Liver (tissue), 9 donors: ENCODE data around the gene SEZ6L2. TPM values are rescaled to one million over a fixed set of nuclear protein-coding genes. Genes with fewer than 3 reads are reported as not detected.

Experiments
- DNase-seq: peaks from one replicate; pipeline ENCODE4 v3.0.0-alpha.2; 2017; ENCODE audit warnings: low spot score
- H3K27ac ChIP-seq, 2 donors: one replicate each; pipeline ENCODE4 v1.7.0; 2013; ENCODE audit warnings: inconsistent platforms in 2 of 2, low read length in 2 of 2, control low read depth in 1 of 2, low read depth in 1 of 2, mild to moderate bottlenecking in 1 of 2
- H3K27me3 ChIP-seq, 4 donors: one replicate each; pipeline versions ENCODE4 v1.6.1 to v1.7.0; 2013; ENCODE audit warnings: low read length in 3 of 4, inconsistent platforms in 1 of 4, mild to moderate bottlenecking in 1 of 4, moderate library complexity in 1 of 4; ENCODE audit not compliant: control insufficient read depth in 4 of 4, insufficient read depth in 4 of 4
- H3K36me3 ChIP-seq, 4 donors: one replicate each; pipeline versions ENCODE4 v1.6.1 to v1.7.0; 2013; ENCODE audit warnings: low read length in 3 of 4, mild to moderate bottlenecking in 3 of 4, low read depth in 1 of 4, moderate library complexity in 1 of 4; ENCODE audit not compliant: control insufficient read depth in 4 of 4, insufficient read depth in 3 of 4
- H3K4me1 ChIP-seq, 4 donors: one replicate each; pipeline versions ENCODE4 v1.6.1 to v1.7.0; 2013; ENCODE audit warnings: low read length in 3 of 4, mild to moderate bottlenecking in 3 of 4, moderate library complexity in 1 of 4; ENCODE audit not compliant: control insufficient read depth in 4 of 4, insufficient read depth in 4 of 4
- H3K4me3 ChIP-seq, 3 donors: one replicate each; pipeline versions ENCODE4 v1.6.1 to v1.7.0; 2013; ENCODE audit warnings: low read length in 3 of 3, control low read depth in 1 of 3, low read depth in 1 of 3, mild to moderate bottlenecking in 1 of 3
- H3K9ac ChIP-seq, 2 donors: one replicate each; pipeline ENCODE4 v1.7.0; 2013; ENCODE audit warnings: low read length in 2 of 2, mild to moderate bottlenecking in 2 of 2, moderate library complexity in 2 of 2, control low read depth in 1 of 2, low read depth in 1 of 2
- H3K9me3 ChIP-seq, 4 donors: one replicate each; pipeline versions ENCODE4 v1.6.1 to v1.7.0; 2013; ENCODE audit warnings: low read length in 3 of 4; ENCODE audit not compliant: control insufficient read depth in 4 of 4
- EGR1 ChIP-seq, 2 donors: IDR thresholded peaks; 2 replicates each; pipeline ENCODE4 v1.6.1; 2016 to 2018; ENCODE audit warnings: antibody characterized with exemption in 2 of 2, low read depth in 2 of 2
- FOXA1 ChIP-seq: IDR thresholded peaks from 2 replicates; pipeline ENCODE4 v1.6.1; 2016; ENCODE audit warnings: antibody characterized with exemption
- FOXA2 ChIP-seq: IDR thresholded peaks from 2 replicates; pipeline ENCODE4 v1.6.1; 2016; ENCODE audit warnings: antibody characterized with exemption
- GABPA ChIP-seq, 2 donors: IDR thresholded peaks in 1 of 2; conservative IDR thresholded peaks in 1 of 2; 2 replicates each; pipeline ENCODE4 v1.6.1; 2016; ENCODE audit warnings: antibody characterized with exemption in 2 of 2, mild to moderate bottlenecking in 1 of 2, moderate library complexity in 1 of 2
- HNF4A ChIP-seq, 2 donors: conservative IDR thresholded peaks; 2 replicates each; pipeline ENCODE4 v1.6.1; 2016; ENCODE audit warnings: antibody characterized with exemption in 2 of 2, mild to moderate bottlenecking in 2 of 2
- HNF4G ChIP-seq: IDR thresholded peaks from 2 replicates; pipeline ENCODE4 v1.6.1; 2016; ENCODE audit warnings: antibody characterized with exemption
- JUND ChIP-seq, 2 donors: IDR thresholded peaks; 2 replicates each; pipeline ENCODE4 v1.6.1; 2016; ENCODE audit warnings: antibody characterized with exemption in 2 of 2
- NR2F2 ChIP-seq: IDR thresholded peaks from 2 replicates; pipeline ENCODE4 v1.6.1; 2016; ENCODE audit warnings: antibody characterized with exemption
- RAD21 ChIP-seq, 2 donors: IDR thresholded peaks; 2 replicates each; pipeline ENCODE4 v1.6.1; 2016; ENCODE audit warnings: antibody characterized with exemption in 2 of 2, mild to moderate bottlenecking in 2 of 2
- RXRA ChIP-seq, 2 donors: IDR thresholded peaks; 2 replicates each; pipeline ENCODE4 v1.6.1; 2017 to 2018; ENCODE audit warnings: antibody characterized with exemption in 2 of 2, mild to moderate bottlenecking in 1 of 2
- SP1 ChIP-seq: IDR thresholded peaks from 2 replicates; pipeline ENCODE4 v1.6.1; 2018; ENCODE audit warnings: antibody characterized with exemption, mild to moderate bottlenecking
- TAF1 ChIP-seq: conservative IDR thresholded peaks from 2 replicates; pipeline ENCODE4 v1.6.1; 2016; ENCODE audit warnings: antibody characterized with exemption, mild to moderate bottlenecking
- YY1 ChIP-seq: IDR thresholded peaks from 2 replicates; pipeline ENCODE4 v1.6.1; 2016; ENCODE audit warnings: antibody characterized with exemption, mild to moderate bottlenecking
- WGBS: extraction: QIAGEN DNeasy Blood & Tissue Kit; methylation state at CpG from one replicate; pipeline ENCODE4 v1.1.7; 2013; 5-methylcytosine and 5-hydroxymethylcytosine counted together
- polyA plus RNA-seq, 2 donors: library from polyadenylated mRNA; stranded (reverse) in 1 of 2; unstranded in 1 of 2; fragments of 200-250 nt in 1 of 2; fragments of >200 nt in 1 of 2; fragmentation: Nextera tagmentation in 1 of 2; extraction: Ambion mirVana in 1 of 2; gene quantifications; one replicate each; pipeline versions ENCODE4 v1.2.1 to v1.2.3, GENCODE V29; 2013 to 2015
- total RNA-seq, 2 donors: library from RNA; depleted of rRNA; stranded (reverse); fragments of >200 nt; gene quantifications; one replicate each; pipeline ENCODE4 v1.2.3, GENCODE V29; 2014
- TF ChIP-seq, protein P1 (sequence below): IDR thresholded peaks from 2 replicates; pipeline ENCODE4 v1.6.1; 2016; ENCODE audit warnings: antibody characterized with exemption
- TF ChIP-seq, protein P2 (sequence below): IDR thresholded peaks from 2 replicates; pipeline ENCODE4 v1.6.1; 2016; ENCODE audit warnings: antibody characterized with exemption, mild to moderate bottlenecking
- TF ChIP-seq, protein P3 (sequence below): fragments of 150-350 bp; IDR thresholded peaks from 2 replicates; pipeline ENCODE4 v1.5.1; 2017; ENCODE audit warnings: improper control_type of control experiment, low read depth, low read length; ENCODE audit not compliant: missing input control
- TF ChIP-seq, protein P4 (sequence below): IDR thresholded peaks from 2 replicates; pipeline ENCODE4 v1.6.1; 2016; ENCODE audit warnings: antibody characterized with exemption
- donor health status: healthy.
- donor health status: healthy.
- donor health status: healthy.
- donor health status: healthy.
- donor health status: healthy.

The SEZ6L2 gene
- total and polyA plus RNA-seq, 4 donors = 0.24 to 0.37 (median 0.30) TPM

DNA sequence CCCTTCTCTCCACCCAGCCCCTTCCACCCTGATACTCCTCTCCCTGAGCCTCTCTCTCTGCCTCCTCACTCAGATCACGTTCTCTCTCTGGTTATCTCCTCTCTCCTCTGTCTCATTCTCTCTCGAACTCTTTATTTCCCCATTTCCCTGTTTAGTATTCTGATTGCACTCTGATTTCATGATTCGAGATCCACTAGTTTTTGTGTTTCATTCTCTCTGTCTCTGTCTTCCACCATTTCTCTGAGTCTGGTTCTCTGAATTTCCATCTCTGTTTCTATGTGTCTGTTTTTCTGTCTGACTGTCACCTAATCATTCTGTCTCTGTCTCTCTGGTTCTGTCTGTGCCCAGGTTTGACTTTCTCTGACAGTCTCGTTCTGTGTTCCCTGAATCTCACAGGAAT lies 2.0 kb downstream of the SEZ6L2 start:
- Histone ChIP-seq H3K9ac (no peak overlapping the region), H3K36me3 (no peaks in the 10 kb centered on the region), H3K4me3 (no peak overlapping the region), H3K27ac (no peak overlapping the region), H3K9me3 (no peaks in the 10 kb centered on the region), H3K27me3 (peaks cover 0 to 6% (median 1%) of the 10 kb centered on the region in 4 donors), H3K4me1 (peaks cover 2 to 12% (median 6%) of the 10 kb centered on the region in 4 donors)
- 63% methylated on average over 4 of the region's 4 CpGs for WGBS
- DNase-seq = no peak
- TF ChIP-seq, protein P1, sequence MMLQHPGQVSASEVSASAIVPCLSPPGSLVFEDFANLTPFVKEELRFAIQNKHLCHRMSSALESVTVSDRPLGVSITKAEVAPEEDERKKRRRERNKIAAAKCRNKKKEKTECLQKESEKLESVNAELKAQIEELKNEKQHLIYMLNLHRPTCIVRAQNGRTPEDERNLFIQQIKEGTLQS = no peak
- no peak for TF ChIP-seq FOXA1
- TF ChIP-seq TAF1 = no peak
- TF ChIP-seq GABPA (IDR thresholded peaks at IDR 0.05 in 1 of 2, conservative IDR thresholded peaks at IDR 0.05 in 1 of 2) = no peak
- TF ChIP-seq RAD21 (IDR thresholded peaks at IDR 0.05) = no peak
- no peak for TF ChIP-seq HNF4A (conservative IDR thresholded peaks at IDR 0.05)
- TF ChIP-seq HNF4G = no peak
- no peak for TF ChIP-seq NR2F2
- TF ChIP-seq EGR1 (IDR thresholded peaks at IDR 0.05; ENCODE audit: low read depth in 2 of 2) = no peak
- TF ChIP-seq RXRA (IDR thresholded peaks at IDR 0.05) = no peak
- no peak for TF ChIP-seq FOXA2
- TF ChIP-seq, protein P2, sequence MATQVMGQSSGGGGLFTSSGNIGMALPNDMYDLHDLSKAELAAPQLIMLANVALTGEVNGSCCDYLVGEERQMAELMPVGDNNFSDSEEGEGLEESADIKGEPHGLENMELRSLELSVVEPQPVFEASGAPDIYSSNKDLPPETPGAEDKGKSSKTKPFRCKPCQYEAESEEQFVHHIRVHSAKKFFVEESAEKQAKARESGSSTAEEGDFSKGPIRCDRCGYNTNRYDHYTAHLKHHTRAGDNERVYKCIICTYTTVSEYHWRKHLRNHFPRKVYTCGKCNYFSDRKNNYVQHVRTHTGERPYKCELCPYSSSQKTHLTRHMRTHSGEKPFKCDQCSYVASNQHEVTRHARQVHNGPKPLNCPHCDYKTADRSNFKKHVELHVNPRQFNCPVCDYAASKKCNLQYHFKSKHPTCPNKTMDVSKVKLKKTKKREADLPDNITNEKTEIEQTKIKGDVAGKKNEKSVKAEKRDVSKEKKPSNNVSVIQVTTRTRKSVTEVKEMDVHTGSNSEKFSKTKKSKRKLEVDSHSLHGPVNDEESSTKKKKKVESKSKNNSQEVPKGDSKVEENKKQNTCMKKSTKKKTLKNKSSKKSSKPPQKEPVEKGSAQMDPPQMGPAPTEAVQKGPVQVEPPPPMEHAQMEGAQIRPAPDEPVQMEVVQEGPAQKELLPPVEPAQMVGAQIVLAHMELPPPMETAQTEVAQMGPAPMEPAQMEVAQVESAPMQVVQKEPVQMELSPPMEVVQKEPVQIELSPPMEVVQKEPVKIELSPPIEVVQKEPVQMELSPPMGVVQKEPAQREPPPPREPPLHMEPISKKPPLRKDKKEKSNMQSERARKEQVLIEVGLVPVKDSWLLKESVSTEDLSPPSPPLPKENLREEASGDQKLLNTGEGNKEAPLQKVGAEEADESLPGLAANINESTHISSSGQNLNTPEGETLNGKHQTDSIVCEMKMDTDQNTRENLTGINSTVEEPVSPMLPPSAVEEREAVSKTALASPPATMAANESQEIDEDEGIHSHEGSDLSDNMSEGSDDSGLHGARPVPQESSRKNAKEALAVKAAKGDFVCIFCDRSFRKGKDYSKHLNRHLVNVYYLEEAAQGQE = no peak
- TF ChIP-seq, protein P3, sequence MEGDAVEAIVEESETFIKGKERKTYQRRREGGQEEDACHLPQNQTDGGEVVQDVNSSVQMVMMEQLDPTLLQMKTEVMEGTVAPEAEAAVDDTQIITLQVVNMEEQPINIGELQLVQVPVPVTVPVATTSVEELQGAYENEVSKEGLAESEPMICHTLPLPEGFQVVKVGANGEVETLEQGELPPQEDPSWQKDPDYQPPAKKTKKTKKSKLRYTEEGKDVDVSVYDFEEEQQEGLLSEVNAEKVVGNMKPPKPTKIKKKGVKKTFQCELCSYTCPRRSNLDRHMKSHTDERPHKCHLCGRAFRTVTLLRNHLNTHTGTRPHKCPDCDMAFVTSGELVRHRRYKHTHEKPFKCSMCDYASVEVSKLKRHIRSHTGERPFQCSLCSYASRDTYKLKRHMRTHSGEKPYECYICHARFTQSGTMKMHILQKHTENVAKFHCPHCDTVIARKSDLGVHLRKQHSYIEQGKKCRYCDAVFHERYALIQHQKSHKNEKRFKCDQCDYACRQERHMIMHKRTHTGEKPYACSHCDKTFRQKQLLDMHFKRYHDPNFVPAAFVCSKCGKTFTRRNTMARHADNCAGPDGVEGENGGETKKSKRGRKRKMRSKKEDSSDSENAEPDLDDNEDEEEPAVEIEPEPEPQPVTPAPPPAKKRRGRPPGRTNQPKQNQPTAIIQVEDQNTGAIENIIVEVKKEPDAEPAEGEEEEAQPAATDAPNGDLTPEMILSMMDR = no peak
- TF ChIP-seq, protein P4, sequence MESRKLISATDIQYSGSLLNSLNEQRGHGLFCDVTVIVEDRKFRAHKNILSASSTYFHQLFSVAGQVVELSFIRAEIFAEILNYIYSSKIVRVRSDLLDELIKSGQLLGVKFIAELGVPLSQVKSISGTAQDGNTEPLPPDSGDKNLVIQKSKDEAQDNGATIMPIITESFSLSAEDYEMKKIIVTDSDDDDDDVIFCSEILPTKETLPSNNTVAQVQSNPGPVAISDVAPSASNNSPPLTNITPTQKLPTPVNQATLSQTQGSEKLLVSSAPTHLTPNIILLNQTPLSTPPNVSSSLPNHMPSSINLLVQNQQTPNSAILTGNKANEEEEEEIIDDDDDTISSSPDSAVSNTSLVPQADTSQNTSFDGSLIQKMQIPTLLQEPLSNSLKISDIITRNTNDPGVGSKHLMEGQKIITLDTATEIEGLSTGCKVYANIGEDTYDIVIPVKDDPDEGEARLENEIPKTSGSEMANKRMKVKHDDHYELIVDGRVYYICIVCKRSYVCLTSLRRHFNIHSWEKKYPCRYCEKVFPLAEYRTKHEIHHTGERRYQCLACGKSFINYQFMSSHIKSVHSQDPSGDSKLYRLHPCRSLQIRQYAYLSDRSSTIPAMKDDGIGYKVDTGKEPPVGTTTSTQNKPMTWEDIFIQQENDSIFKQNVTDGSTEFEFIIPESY = no peak
- no peak for TF ChIP-seq YY1
- TF ChIP-seq JUND (IDR thresholded peaks at IDR 0.05) = no peak
- no peak for TF ChIP-seq SP1

DNA sequence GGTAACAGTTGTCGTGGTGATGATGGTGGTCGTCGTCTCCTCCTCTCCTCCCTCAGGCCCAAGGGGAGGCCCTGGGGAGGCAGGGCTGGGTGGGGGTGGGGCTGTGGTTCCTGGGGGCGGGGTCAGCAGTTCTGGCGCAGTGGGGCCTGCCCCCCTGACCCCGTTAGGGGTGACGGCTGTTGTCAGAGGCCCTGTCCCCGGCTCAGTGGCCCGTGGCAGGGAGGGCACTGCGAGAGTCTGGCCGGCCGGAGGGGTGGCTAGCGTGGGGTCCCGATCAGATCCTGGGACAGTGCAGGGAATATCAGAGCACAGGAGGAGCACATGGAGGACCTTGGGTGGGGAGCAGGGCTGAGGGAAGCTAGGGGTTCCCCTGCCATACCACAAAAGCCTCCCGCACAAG lies 2.5 kb downstream of the SEZ6L2 start:
- no peak overlapping the region for H3K27ac ChIP-seq
- DNase-seq = no peak
- 55% methylated on average over 15 of the region's 15 CpGs for WGBS
- H3K36me3 ChIP-seq = no peaks in the 10 kb centered on the region
- no peak overlapping the region for H3K4me3 ChIP-seq
- TF ChIP-seq, protein P4 = no peak
- TF ChIP-seq TAF1 (no peak), EGR1 (IDR thresholded peaks at IDR 0.05; ENCODE audit: low read depth in 2 of 2) (no peak), JUND (IDR thresholded peaks at IDR 0.05) (no peak), HNF4G (no peak), RAD21 (IDR thresholded peaks at IDR 0.05) (no peak), YY1 (no peak), HNF4A (conservative IDR thresholded peaks at IDR 0.05) (no peak), SP1 (no peak)
- TF ChIP-seq, protein P2 = no peak
- peaks cover 0 to 6% (median 1%) of the 10 kb centered on the region in 4 donors for H3K27me3 ChIP-seq
- H3K4me1 ChIP-seq = peaks cover 2 to 12% (median 7%) of the 10 kb centered on the region in 4 donors
- H3K9me3 ChIP-seq = no peaks in the 10 kb centered on the region
- no peak overlapping the region for H3K9ac ChIP-seq
